ENCODE results near the gene RHD.
A peak's percentile ranks its signal among the peaks of the same experiment; 100 is the strongest.
"Not testable (repeated sequence)": the region's sequence is repeated elsewhere in the genome, so short reads cannot be mapped to it uniquely, and the experiment has no call there.

RHD gene

DNA sequence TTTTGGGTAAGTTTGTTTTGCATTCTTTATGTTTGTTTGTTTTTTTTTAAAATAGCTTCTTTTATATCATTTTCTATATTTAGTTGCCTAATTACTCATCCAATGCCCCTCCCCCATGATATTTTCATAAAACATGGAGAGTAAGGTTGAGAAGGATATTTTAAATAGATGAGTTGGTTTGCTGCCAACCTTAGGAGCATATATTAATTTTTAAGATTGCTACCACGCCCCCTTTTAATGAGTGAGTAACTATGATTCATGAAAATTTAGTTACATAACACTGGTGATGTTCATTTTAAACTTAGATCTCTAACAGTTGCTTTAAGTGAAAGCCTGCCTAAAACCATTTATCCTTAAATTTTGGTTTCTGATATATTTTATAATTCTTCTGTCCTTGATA, 84.5 kb downstream of the RHD start:
- Histone ChIP-seq H3K4me3 (no peak overlapping the region), H3K9ac (no peak overlapping the region), H4K20me1 (peaks cover 4 to 49% (median 14%) of the 10 kb centered on the region in 11 experiments; a peak in 18 of 22 replicates), H3K9me3 (replicated peaks in 1 of 11) (no peaks in the 10 kb centered on the region), H3K27ac (no peak overlapping the region), H3K36me3 (peaks cover 93 to 100% (median 99%) of the 10 kb centered on the region in 11 experiments), H3K4me2 (no peak overlapping the region), H3K4me1 (peaks cover 0 to 4% (median 0%) of the 10 kb centered on the region in 10 experiments; a peak in 4 of 20 replicates), H3K27me3 (no peaks in the 10 kb centered on the region)
- no peak for TF ChIP-seq Cebpa-rat (IDR thresholded peaks at IDR 0.05)

- peaks cover 0 to 8% (median 0%) of the 10 kb centered on the region in 10 experiments; a peak in 4 of 20 replicates for H3K4me1 ChIP-seq
- no peaks in the 10 kb centered on the region for H3K9me3 ChIP-seq (replicated peaks in 1 of 11)
- no peak overlapping the region for H3K4me2 ChIP-seq
- TF ChIP-seq Cebpa-rat (IDR thresholded peaks at IDR 0.05): no peak
- no peak overlapping the region for H3K9ac ChIP-seq
- H3K27ac ChIP-seq: no peak overlapping the region
- no peak overlapping the region for H3K4me3 ChIP-seq
- no peaks in the 10 kb centered on the region for H3K27me3 ChIP-seq
- peaks cover 0 to 23% (median 8%) of the 10 kb centered on the region in 11 experiments; a peak in 11 of 22 replicates for H4K20me1 ChIP-seq
- peaks cover 57 to 64% (median 61%) of the 10 kb centered on the region in 11 experiments for H3K36me3 ChIP-seq
Measured at GRCh38 chr1:25360596-25361581, 88.6 kb downstream of the RHD start.

- H3K4me2 ChIP-seq: peak overlapping the region in 1 of 11 experiments; percentile 11; a peak in 1 of 22 replicates
- H4K20me1 ChIP-seq: peaks cover 0 to 16% (median 4%) of the 10 kb centered on the region in 11 experiments; a peak in 7 of 22 replicates
- no peak overlapping the region for H3K4me3 ChIP-seq
- H3K36me3 ChIP-seq: peaks cover 48 to 54% (median 51%) of the 10 kb centered on the region in 11 experiments
- H3K9ac ChIP-seq: no peak overlapping the region
- no peak for TF ChIP-seq Cebpa-rat (IDR thresholded peaks at IDR 0.05)
- no peak overlapping the region for H3K27ac ChIP-seq
- no peaks in the 10 kb centered on the region for H3K27me3 ChIP-seq
- H3K4me1 ChIP-seq: peaks cover 0 to 8% (median 0%) of the 10 kb centered on the region in 10 experiments; a peak in 3 of 20 replicates
- no peaks in the 10 kb centered on the region for H3K9me3 ChIP-seq (replicated peaks in 1 of 11)
Measured at GRCh38 chr1:25361901-25362300, 89.6 kb downstream of the RHD start.

DNA sequence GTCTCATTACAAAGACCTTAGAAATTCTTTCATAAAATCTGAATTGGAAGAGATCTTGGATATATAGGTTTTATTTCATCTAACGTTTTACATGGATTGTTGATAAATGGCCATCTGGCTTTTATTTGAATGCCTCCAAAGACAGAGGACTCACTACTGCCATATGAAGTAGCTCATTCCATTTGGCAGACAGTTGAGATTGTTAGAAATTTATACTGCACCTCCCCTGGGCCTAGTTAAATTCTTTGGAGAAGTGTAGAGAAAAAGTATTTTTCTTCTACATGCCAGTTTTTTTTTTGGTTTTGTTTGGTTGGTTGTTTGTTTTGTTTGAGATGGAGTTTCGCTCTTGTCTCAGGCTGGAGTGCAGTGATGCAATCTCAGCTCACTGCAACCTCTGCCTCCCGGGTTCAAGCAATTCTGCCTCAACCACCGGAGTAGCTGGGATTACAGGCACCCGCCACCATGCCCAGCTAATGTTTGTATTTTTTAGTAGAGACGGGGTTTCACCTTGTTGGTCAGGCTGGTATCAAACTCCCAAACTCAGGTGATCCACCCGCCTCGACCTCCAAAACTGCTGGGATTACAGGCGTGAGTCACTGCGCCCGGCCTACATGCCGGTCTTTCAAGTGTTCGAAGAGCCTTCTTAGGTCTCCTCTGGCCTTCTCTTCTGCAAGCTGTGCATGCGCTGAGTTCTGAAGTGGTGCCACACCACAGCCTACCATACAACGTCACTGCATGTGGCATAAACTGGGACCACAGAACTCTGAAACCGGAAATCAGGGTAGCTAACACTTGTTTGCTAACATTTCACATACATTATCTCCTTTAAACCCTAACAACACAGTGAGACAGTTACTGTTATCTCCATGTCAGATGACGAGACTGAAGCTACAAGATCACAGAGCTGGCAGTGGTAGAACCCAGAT, 90.6 kb downstream of the RHD start:
- not testable (repeated sequence) for H3K4me3 ChIP-seq; H3K4me2 ChIP-seq; H3K9ac ChIP-seq; H3K9me3 ChIP-seq (replicated peaks in 1 of 11); H3K27ac ChIP-seq; H3K27me3 ChIP-seq; H3K4me1 ChIP-seq
- Histone ChIP-seq H3K36me3 (peaks cover 39 to 44% (median 41%) of the 10 kb centered on the region in 11 experiments), H4K20me1 (peaks cover 0 to 16% (median 4%) of the 10 kb centered on the region in 11 experiments; a peak in 7 of 22 replicates)

DNA sequence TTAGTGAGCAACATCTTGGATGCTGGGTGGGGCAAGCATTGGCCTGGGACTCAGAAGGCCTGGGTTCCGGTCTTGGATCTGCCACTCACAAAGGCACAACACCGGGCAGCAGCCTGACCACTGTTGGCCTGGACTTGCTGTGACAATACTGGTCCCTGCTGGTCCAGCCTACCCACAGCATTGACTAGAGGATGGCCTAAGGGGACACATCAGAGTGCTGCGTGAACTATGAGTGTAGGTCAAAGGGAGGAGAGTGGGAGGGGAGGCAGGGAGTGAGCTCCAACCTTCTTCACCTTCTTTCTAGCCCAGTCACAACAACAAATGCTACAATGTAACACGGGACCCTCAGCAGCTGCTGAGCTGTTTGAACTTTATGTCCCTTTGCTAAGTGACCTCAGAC, 96.9 kb downstream of the RHD start:
- no peak overlapping the region for H3K27ac ChIP-seq
- no peaks in the 10 kb centered on the region for H3K9me3 ChIP-seq (replicated peaks in 1 of 11)
- no peaks in the 10 kb centered on the region for H3K27me3 ChIP-seq
- H3K4me2 ChIP-seq: no peak overlapping the region
- no peaks in the 10 kb centered on the region for H4K20me1 ChIP-seq
- peaks cover 0 to 10% (median 0%) of the 10 kb centered on the region in 10 experiments; a peak in 1 of 20 replicates for H3K4me1 ChIP-seq
- H3K36me3 ChIP-seq: no peaks in the 10 kb centered on the region
- no peak overlapping the region for H3K9ac ChIP-seq
- no peak overlapping the region for H3K4me3 ChIP-seq
- TF ChIP-seq Cebpa-rat (IDR thresholded peaks at IDR 0.05): no peak

GRCh38 chr1:25369691-25370271, 97.5 kb downstream of the RHD start:
- not testable (repeated sequence) for H3K4me2 ChIP-seq; H3K4me1 ChIP-seq; H3K9me3 ChIP-seq (replicated peaks in 1 of 11); H3K27me3 ChIP-seq; H3K9ac ChIP-seq; H4K20me1 ChIP-seq; H3K4me3 ChIP-seq; H3K27ac ChIP-seq; H3K36me3 ChIP-seq

- not testable (repeated sequence) for H4K20me1 ChIP-seq; H3K36me3 ChIP-seq; H3K27ac ChIP-seq; H3K9me3 ChIP-seq (replicated peaks in 1 of 11); H3K4me3 ChIP-seq; H3K4me1 ChIP-seq; H3K9ac ChIP-seq; H3K4me2 ChIP-seq; H3K27me3 ChIP-seq
Measured at GRCh38 chr1:25371757-25372156, 99.4 kb downstream of the RHD start.

DNA sequence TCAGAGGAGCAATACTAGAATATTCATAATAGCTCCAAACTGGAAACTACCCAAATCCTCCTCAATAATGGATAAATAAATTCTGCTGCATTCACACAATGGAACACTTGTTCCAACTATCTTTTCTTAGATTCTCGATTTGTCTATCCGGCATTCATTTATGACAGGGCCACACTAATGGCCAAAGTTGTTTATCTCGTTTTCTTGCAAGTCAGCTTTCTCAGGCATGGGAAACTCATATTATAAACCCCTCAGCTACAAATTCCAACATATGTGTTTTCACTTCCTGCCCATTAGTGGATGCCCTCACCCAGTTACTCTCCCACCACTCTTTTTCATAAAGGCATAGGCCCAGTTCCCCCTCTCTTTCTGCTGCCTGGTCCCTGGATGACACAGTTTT, 106.1 kb downstream of the RHD start:
- not testable (repeated sequence) for H3K9me3 ChIP-seq (replicated peaks in 1 of 11); H3K36me3 ChIP-seq

More for the DNA sequence above, 106.1 kb downstream of the RHD start:
- not testable (repeated sequence) for H4K20me1 ChIP-seq, H3K27ac ChIP-seq, H3K4me2 ChIP-seq, H3K4me1 ChIP-seq, H3K27me3 ChIP-seq, H3K9ac ChIP-seq, H3K4me3 ChIP-seq
